ENCODE data around the gene NFATC1. TPM values are rescaled to one million over a fixed set of nuclear protein-coding genes. Genes with fewer than 3 reads are reported as not detected.

Gene NFATC1
- total RNA-seq, 4 donors from 2014 or later: 7.1 to 74.7 (median 28.4) TPM

DNA sequence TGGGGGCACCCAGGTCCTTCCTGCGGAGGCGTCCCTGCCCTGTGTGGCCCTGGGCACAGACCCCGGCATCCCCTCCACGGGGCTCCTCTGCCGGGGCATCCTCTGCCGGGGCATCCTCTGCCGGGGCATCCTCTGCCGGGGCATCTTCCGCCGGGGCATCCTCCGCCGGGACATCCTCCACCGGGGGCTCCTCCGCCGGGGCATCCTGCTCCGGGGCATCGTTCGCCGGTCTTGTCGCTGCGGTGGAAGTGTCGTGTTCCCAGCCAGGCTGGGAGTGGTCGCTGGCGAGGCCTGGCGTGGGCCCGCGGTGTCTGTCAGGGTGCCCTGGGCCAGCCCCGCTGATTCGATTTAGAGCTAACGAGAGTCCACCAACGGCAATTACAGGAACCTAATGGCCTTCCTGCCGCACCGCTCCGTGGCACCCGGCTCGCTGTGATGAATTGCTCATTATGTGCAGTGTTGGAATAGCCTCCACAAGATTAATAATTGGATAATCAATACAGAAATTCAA, 115.1 kb downstream of the NFATC1 start:
- ATAC-seq (no peak), DNase-seq (peak in 1 of 2 donors; percentile 6)
- no peak for TF ChIP-seq POLR2A (IDR thresholded peaks at IDR 0.05)
- TF ChIP-seq, protein P1, sequence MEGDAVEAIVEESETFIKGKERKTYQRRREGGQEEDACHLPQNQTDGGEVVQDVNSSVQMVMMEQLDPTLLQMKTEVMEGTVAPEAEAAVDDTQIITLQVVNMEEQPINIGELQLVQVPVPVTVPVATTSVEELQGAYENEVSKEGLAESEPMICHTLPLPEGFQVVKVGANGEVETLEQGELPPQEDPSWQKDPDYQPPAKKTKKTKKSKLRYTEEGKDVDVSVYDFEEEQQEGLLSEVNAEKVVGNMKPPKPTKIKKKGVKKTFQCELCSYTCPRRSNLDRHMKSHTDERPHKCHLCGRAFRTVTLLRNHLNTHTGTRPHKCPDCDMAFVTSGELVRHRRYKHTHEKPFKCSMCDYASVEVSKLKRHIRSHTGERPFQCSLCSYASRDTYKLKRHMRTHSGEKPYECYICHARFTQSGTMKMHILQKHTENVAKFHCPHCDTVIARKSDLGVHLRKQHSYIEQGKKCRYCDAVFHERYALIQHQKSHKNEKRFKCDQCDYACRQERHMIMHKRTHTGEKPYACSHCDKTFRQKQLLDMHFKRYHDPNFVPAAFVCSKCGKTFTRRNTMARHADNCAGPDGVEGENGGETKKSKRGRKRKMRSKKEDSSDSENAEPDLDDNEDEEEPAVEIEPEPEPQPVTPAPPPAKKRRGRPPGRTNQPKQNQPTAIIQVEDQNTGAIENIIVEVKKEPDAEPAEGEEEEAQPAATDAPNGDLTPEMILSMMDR (IDR thresholded peaks at IDR 0.05 in 4 of 5, conservative IDR thresholded peaks at IDR 0.05 in 1 of 5): no peak
- H3K4me1 ChIP-seq: peaks cover 23 to 29% of the 10 kb centered on the region in 2 donors
- H3K27ac ChIP-seq: no peak overlapping the region
- in situ Hi-C loops (cut with MboI; ENCODE audit: low sequenced_read_pairs in 4 of 4): no loop called here
- no peaks in the 10 kb centered on the region for H3K36me3 ChIP-seq
- no peaks in the 10 kb centered on the region for H3K27me3 ChIP-seq
- no peak overlapping the region for H3K4me3 ChIP-seq
- intact Hi-C loops (cut with DNase I; ENCODE audit: low total_unique reads): no loop called here
- H3K9me3 ChIP-seq: no peaks in the 10 kb centered on the region

DNA sequence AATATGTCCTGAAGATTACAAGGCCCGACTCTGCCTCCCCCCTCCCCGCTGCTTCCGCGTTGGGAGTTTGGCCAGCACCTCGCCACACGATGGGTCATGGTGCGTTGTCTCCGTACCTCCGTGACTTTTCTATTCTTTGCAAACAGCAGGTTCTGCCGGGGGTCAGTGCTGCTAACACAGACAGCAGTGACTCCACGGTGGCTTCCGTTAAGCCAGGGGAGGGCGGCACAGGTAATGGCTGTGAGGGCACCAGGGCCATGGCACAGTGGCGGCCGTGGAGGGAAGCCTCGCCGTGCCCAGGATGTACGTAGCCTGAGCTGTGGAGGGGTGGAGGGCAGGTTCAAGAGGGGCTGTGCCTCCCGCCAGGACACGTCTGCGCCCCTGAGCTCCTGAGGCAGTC, 115.5 kb downstream of the NFATC1 start:
- no peak for DNase-seq
- TF ChIP-seq, protein P1 (IDR thresholded peaks at IDR 0.05 in 4 of 5, conservative IDR thresholded peaks at IDR 0.05 in 1 of 5): no peak
- TF ChIP-seq POLR2A (IDR thresholded peaks at IDR 0.05): no peak
- intact Hi-C loops (cut with DNase I; ENCODE audit: low total_unique reads): no loop called here
- Histone ChIP-seq H3K36me3 (no peaks in the 10 kb centered on the region), H3K9me3 (no peaks in the 10 kb centered on the region), H3K4me3 (no peak overlapping the region), H3K4me1 (peaks cover 19 to 28% of the 10 kb centered on the region in 2 donors), H3K27ac (no peak overlapping the region), H3K27me3 (no peaks in the 10 kb centered on the region)
- in situ Hi-C loops (cut with MboI; ENCODE audit: low sequenced_read_pairs in 4 of 4): no loop called here
- ATAC-seq: no peak

DNA sequence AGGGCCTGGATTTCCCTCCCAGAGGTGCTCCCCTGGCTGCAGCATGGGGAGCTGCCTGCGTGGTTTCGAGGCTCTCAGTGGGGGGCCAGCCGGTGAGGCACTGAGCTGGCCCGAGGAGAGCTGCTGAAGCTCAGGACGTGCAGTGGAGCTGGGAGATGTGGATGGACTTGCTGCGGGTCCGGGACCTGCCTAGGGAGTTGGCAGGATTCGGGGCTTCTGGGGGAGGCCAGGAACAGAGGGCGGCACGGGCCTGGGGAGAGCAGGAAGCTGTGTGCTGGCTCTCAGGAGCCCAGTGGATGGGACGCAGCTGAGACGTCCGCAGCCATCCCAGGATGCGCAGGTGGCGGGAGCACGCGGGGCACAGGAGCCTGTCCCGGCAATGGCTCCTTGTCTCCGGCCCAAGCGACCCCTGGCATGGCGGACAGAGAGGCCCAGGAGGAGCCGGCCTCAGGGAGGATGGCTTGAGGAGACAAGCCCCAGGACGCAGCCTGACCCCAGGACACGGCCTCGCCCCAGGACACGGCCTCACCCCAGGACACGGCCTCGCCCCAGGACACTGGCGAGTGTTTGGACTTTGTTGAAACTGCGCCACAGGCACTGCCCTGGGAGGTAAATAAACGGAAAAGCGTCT, 116.1 kb downstream of the NFATC1 start:
- no peak overlapping the region for H3K4me3 ChIP-seq
- H3K36me3 ChIP-seq: no peaks in the 10 kb centered on the region
- H3K9me3 ChIP-seq: no peaks in the 10 kb centered on the region
- intact Hi-C loops (cut with DNase I; ENCODE audit: low total_unique reads): no loop called here
- H3K4me1 ChIP-seq: peaks cover 16 to 25% of the 10 kb centered on the region in 2 donors
- no peaks in the 10 kb centered on the region for H3K27me3 ChIP-seq
- TF ChIP-seq POLR2A (IDR thresholded peaks at IDR 0.05): no peak
- TF ChIP-seq, protein P1 (IDR thresholded peaks at IDR 0.05 in 4 of 5, conservative IDR thresholded peaks at IDR 0.05 in 1 of 5): no peak
- no peak for ATAC-seq
- in situ Hi-C loops (cut with MboI; ENCODE audit: low sequenced_read_pairs in 4 of 4): no loop called here
- peak in 1 of 2 donors; percentile 9 for DNase-seq
- H3K27ac ChIP-seq: no peak overlapping the region

DNA sequence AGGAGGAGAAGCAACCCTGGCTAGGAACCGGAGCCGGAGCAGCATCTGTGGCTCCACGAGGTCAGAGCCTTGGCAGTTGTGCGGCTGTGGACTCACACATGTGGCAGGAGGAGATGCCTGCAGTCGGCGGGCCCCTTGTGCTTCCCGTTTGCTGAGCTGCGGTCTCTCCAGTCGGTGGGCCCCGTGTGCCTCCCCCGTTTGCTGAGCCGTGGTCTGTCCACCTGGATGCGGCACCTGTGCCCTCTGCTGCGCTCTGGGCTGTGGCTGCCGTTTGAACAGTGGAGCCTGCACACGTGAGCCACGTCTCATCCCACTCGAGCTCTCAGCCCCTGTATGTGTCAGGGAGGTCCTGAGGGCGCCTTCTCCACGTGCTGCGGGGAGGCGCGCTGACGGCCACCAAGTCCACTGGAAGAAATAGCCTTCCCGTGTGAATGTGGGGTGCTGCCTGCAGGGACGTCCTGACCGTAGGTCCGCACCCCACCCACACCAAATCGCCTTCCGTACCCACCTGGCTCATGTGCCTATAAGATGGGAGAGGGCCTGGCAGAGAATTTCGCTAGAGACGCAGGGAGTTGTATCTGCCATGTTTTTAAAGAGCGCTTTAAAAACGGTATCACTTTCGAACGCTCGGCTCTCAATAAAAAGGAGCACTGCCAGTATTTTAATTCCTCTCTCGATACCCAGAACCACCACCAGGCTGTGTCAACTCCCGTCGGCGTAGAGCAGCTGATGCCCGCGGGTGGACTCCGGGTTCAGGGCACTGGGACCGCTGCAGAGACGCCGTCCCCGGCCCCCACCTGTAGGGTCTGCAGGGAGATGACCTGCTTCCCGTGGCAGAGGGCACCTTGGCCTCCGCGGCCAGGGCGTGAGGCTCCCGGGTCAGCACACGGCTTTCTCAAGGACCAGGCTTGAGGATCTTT, 117.0 kb downstream of the NFATC1 start:
- no peaks in the 10 kb centered on the region for H3K27me3 ChIP-seq
- TF ChIP-seq, protein P1 (IDR thresholded peaks at IDR 0.05 in 4 of 5, conservative IDR thresholded peaks at IDR 0.05 in 1 of 5): no peak
- no peak for TF ChIP-seq POLR2A (IDR thresholded peaks at IDR 0.05)
- no peak overlapping the region for H3K4me3 ChIP-seq
- intact Hi-C loops (cut with DNase I; ENCODE audit: low total_unique reads) (no loop called here), in situ Hi-C loops (cut with MboI; ENCODE audit: low sequenced_read_pairs in 4 of 4) (no loop called here)
- H3K36me3 ChIP-seq: no peaks in the 10 kb centered on the region
- DNase-seq (peak in 1 of 2 donors; percentile 4), ATAC-seq (no peak)
- no peak overlapping the region for H3K27ac ChIP-seq
- peaks cover 13 to 17% of the 10 kb centered on the region in 2 donors for H3K4me1 ChIP-seq
- H3K9me3 ChIP-seq: no peaks in the 10 kb centered on the region
